DOHH2 (cell line): ENCODE results near the gene CARD11.

Source experiments
- CTCF ChIP-seq: fragments of 200-600 bp; sonication (generic); IDR thresholded peaks from one replicate; pipeline ENCODE4 v1.5.1; 2014; ENCODE audit warnings: antibody characterized with exemption, mild to moderate bottlenecking, low read depth, low read length; ENCODE audit not compliant: poor library complexity, severe bottlenecking
- EZH2phosphoT487 ChIP-seq: fragments of 200-600 bp; sonication (generic); IDR thresholded peaks from 2 replicates; pipeline ENCODE4 v1.6.1; 2017; ENCODE audit warnings: borderline replicate concordance, mild to moderate bottlenecking, antibody characterized with exemption, low read length, moderate library complexity, mixed read lengths

- TF ChIP-seq EZH2phosphoT487: no peak
- no peak for TF ChIP-seq CTCF
These were observed 90.6 kb downstream of the CARD11 start for GRCh38 chr7:2953099-2953498.
